ENCODE results near the gene SVIL. TPM values are rescaled to one million over a fixed set of nuclear protein-coding genes. Genes with fewer than 3 reads are reported as not detected.
"Not testable (repeated sequence)": the region's sequence is repeated elsewhere in the genome, so short reads cannot be mapped to it uniquely, and the experiment has no call there.

Gene SVIL
- total RNA-seq, 1 experiment from 2014 or later: 147 TPM

- CTCF ChIA-PET: no interaction called here
- Mint-ChIP-seq H3K27ac (ENCODE audit: unreplicated experiment) (no peak overlapping the region), H3K27me3 (ENCODE audit: unreplicated experiment) (no peaks in the 10 kb centered on the region), H3K36me3 (ENCODE audit: insufficient read depth, unreplicated experiment) (peaks cover 45% of the 10 kb centered on the region), H3K4me3 (ENCODE audit: low read depth, unreplicated experiment) (no peak overlapping the region), H3K9me3 (ENCODE audit: low read depth, unreplicated experiment) (no peaks in the 10 kb centered on the region), H3K4me1 (ENCODE audit: low read depth, unreplicated experiment) (peaks cover 71% of the 10 kb centered on the region)
- DNase-seq: no peak
- no peak for TF ChIP-seq CTCF (IDR thresholded peaks at IDR 0.05; ENCODE audit: unreplicated experiment)
- BruUV-seq (replicated peaks): no TSS peak
- intact Hi-C loops (cut with micrococcal nuclease; ENCODE audit: unreplicated experiment): no loop called here
Measured at GRCh38 chr10:29586509-29586908, 48.3 kb downstream of the SVIL start.

GRCh38 chr10:29585488-29585976 is 49.2 kb downstream of the SVIL start:
- no peak overlapping the region for H3K4me3 Mint-ChIP-seq (ENCODE audit: low read depth, unreplicated experiment)
- no peak for DNase-seq
- no TSS peak for BruUV-seq (replicated peaks)
- CTCF ChIA-PET: no interaction called here
- H3K27ac Mint-ChIP-seq (ENCODE audit: unreplicated experiment): no peak overlapping the region
- H3K4me1 Mint-ChIP-seq (ENCODE audit: low read depth, unreplicated experiment): peaks cover 61% of the 10 kb centered on the region
- H3K27me3 Mint-ChIP-seq (ENCODE audit: unreplicated experiment): no peaks in the 10 kb centered on the region
- intact Hi-C loops (cut with micrococcal nuclease; ENCODE audit: unreplicated experiment): no loop called here
- no peak for TF ChIP-seq CTCF (IDR thresholded peaks at IDR 0.05; ENCODE audit: unreplicated experiment)
- H3K9me3 Mint-ChIP-seq (ENCODE audit: low read depth, unreplicated experiment): no peaks in the 10 kb centered on the region
- H3K36me3 Mint-ChIP-seq (ENCODE audit: insufficient read depth, unreplicated experiment): peaks cover 41% of the 10 kb centered on the region

- Mint-ChIP-seq H3K36me3 (ENCODE audit: insufficient read depth, unreplicated experiment) (peaks cover 34% of the 10 kb centered on the region), H3K4me1 (ENCODE audit: low read depth, unreplicated experiment) (peaks cover 56% of the 10 kb centered on the region), H3K27me3 (ENCODE audit: unreplicated experiment) (no peaks in the 10 kb centered on the region), H3K27ac (ENCODE audit: unreplicated experiment) (no peak overlapping the region), H3K4me3 (ENCODE audit: low read depth, unreplicated experiment) (no peak overlapping the region), H3K9me3 (ENCODE audit: low read depth, unreplicated experiment) (no peaks in the 10 kb centered on the region)
- no peak for DNase-seq
- no peak for TF ChIP-seq CTCF (IDR thresholded peaks at IDR 0.05; ENCODE audit: unreplicated experiment)
- CTCF ChIA-PET: no interaction called here
- BruUV-seq (replicated peaks): no TSS peak
- intact Hi-C loops (cut with micrococcal nuclease; ENCODE audit: unreplicated experiment): no loop called here
Measured at GRCh38 chr10:29584436-29584835, 50.3 kb downstream of the SVIL start.

- peak overlapping the region; percentile 39 for H3K4me3 Mint-ChIP-seq (ENCODE audit: low read depth, unreplicated experiment)
- no peaks in the 10 kb centered on the region for H3K9me3 Mint-ChIP-seq (ENCODE audit: low read depth, unreplicated experiment)
- no TSS peak for BruUV-seq (replicated peaks)
- H3K4me1 Mint-ChIP-seq (ENCODE audit: low read depth, unreplicated experiment): peaks cover 54% of the 10 kb centered on the region
- peak; percentile 24 for DNase-seq
- peaks cover 41% of the 10 kb centered on the region for H3K36me3 Mint-ChIP-seq (ENCODE audit: insufficient read depth, unreplicated experiment)
- TF ChIP-seq CTCF (IDR thresholded peaks at IDR 0.05; ENCODE audit: unreplicated experiment): no peak
- no peaks in the 10 kb centered on the region for H3K27me3 Mint-ChIP-seq (ENCODE audit: unreplicated experiment)
- CTCF ChIA-PET: no interaction called here
- intact Hi-C loops (cut with micrococcal nuclease; ENCODE audit: unreplicated experiment): no loop called here
- H3K27ac Mint-ChIP-seq (ENCODE audit: unreplicated experiment): peak overlapping the region; percentile 81
Measured at GRCh38 chr10:29583674-29584073, 51.1 kb downstream of the SVIL start.

GRCh38 chr10:29582769-29583168 is 52.0 kb downstream of the SVIL start:
- CTCF ChIA-PET; H3K4me3 Mint-ChIP-seq (ENCODE audit: low read depth, unreplicated experiment); intact Hi-C loops (cut with micrococcal nuclease; ENCODE audit: unreplicated experiment); DNase-seq; H3K27me3 Mint-ChIP-seq (ENCODE audit: unreplicated experiment); H3K9me3 Mint-ChIP-seq (ENCODE audit: low read depth, unreplicated experiment); BruUV-seq (replicated peaks); H3K27ac Mint-ChIP-seq (ENCODE audit: unreplicated experiment): not testable (repeated sequence)
- peaks cover 47% of the 10 kb centered on the region for H3K36me3 Mint-ChIP-seq (ENCODE audit: insufficient read depth, unreplicated experiment)
- peaks cover 45% of the 10 kb centered on the region for H3K4me1 Mint-ChIP-seq (ENCODE audit: low read depth, unreplicated experiment)

Measured in Calu3 (cell line).